NAMALWA (cell line): ENCODE results near the gene LIPE.

Experiments used
- DNase-seq: peaks from one replicate; pipeline ENCODE4 v3.0.0-alpha.2; 2015; ENCODE audit warnings: low spot score

Gene LIPE

GRCh38 chr19:42411581-42412178 lies 15.5 kb downstream of the LIPE start:
- DNase-seq: no peak

- DNase-seq: no peak
These were observed 16.8 kb downstream of the LIPE start for GRCh38 chr19:42410371-42410770.

- no peak for DNase-seq
These were observed 17.7 kb downstream of the LIPE start for GRCh38 chr19:42409477-42409876.

- DNase-seq: no peak
These were observed 19.4 kb downstream of the LIPE start for GRCh38 chr19:42407816-42408175.

GRCh38 chr19:42407085-42407815 lies 19.9 kb downstream of the LIPE start:
- no peak for DNase-seq

- no peak for DNase-seq
These were observed 21.1 kb downstream of the LIPE start for GRCh38 chr19:42406111-42406510.

GRCh38 chr19:42403586-42403985 lies 23.6 kb downstream of the LIPE start:
- DNase-seq: no peak

GRCh38 chr19:42402376-42403116 lies 24.6 kb downstream of the LIPE start:
- no peak for DNase-seq

GRCh38 chr19:42401365-42402303 lies 25.6 kb downstream of the LIPE start:
- DNase-seq: peak; percentile 78

- DNase-seq: no peak
These were observed 26.8 kb downstream of the LIPE start for GRCh38 chr19:42400404-42400803.

- DNase-seq: no peak
These were observed 29.7 kb downstream of the LIPE start for GRCh38 chr19:42397263-42398166.

GRCh38 chr19:42396381-42397262 lies 30.6 kb downstream of the LIPE start:
- peak; percentile 99 for DNase-seq

- no peak for DNase-seq
These were observed 32.4 kb downstream of the LIPE start for GRCh38 chr19:42394751-42395150.

GRCh38 chr19:42392165-42392564 lies 35.0 kb downstream of the LIPE start:
- no peak for DNase-seq

GRCh38 chr19:42389899-42390298 lies 37.3 kb downstream of the LIPE start, which contains the start of gene CNFN:
Gene CNFN (minus strand): TSS chr19:42390297. CDS start chr19:42389037, 1,260 bp downstream.
- no peak for DNase-seq

- no peak for DNase-seq
These were observed 38.2 kb downstream of the LIPE start for GRCh38 chr19:42388851-42389489.

GRCh38 chr19:42386974-42387707 lies 40.0 kb downstream of the LIPE start:
- peak; percentile 78 for DNase-seq

GRCh38 chr19:42380155-42380554 lies 47.0 kb downstream of the LIPE start:
- DNase-seq: no peak
